Stimulated activated naive B cell treated with anti-CD40 and anti-IgM and Interleukin-4, amounts not matched to agents 10 μg/mL and 1 μg/mL and 100 μg/mL, for 72 hours (primary cell): ENCODE measurements around the gene REXO2.

Experiments used
- ATAC-seq, 2 donors: fragments of 150-1000 bp; cut with Tn5 transposase; replicated peaks; 2 replicates each; pipeline ENCODE4 v1.10.0; 2021; ENCODE audit warnings: moderate library complexity in 1 of 2
- DNase-seq: peaks from one replicate; pipeline ENCODE4 v3.0.0; 2021
- H3K27ac Mint-ChIP-seq: one replicate; pipeline ENCODE4 v1.8.0; 2022; ENCODE audit warnings: mild to moderate bottlenecking, mixed read lengths
- H3K27me3 Mint-ChIP-seq, 2 donors: one replicate each; pipeline ENCODE4 v1.8.0; 2022; ENCODE audit warnings: mixed read lengths in 2 of 2
- H3K36me3 Mint-ChIP-seq, 2 donors: one replicate each; pipeline ENCODE4 v1.8.0; 2022; ENCODE audit warnings: mixed read lengths in 2 of 2, mild to moderate bottlenecking in 1 of 2
- H3K4me1 Mint-ChIP-seq, 2 donors: one replicate each; pipeline ENCODE4 v1.8.0; 2022; ENCODE audit warnings: mixed read lengths in 2 of 2, mild to moderate bottlenecking in 1 of 2
- H3K4me3 Mint-ChIP-seq, 2 donors: one replicate each; pipeline ENCODE4 v1.8.0; 2022; ENCODE audit warnings: mild to moderate bottlenecking in 2 of 2, mixed read lengths in 2 of 2, moderate library complexity in 1 of 2
- H3K9me3 Mint-ChIP-seq, 2 donors: one replicate each; pipeline ENCODE4 v1.8.0; 2022; ENCODE audit warnings: mixed read lengths in 2 of 2, mild to moderate bottlenecking in 1 of 2

Gene REXO2

DNA sequence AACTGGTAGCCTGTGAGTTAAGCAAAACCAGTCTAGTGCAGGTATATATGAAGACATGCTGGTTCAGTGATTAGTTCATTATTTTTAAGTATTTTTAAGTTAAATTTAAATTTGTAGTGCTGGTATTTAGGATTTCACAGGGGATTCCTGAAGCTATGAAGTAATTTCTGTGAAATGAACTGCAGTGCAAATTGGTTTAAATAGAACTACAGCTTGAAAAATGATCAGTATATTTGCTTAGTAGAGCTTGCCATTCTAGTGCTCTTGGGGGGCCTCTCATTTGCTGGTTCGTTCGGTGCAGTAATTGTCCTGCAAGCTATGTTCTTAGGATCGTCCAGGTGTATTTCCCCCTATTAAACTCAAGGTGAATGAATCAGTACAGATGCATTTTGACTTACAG is 13.1 kb downstream of the REXO2 start:
- Mint-ChIP-seq H3K9me3 (no peaks in the 10 kb centered on the region), H3K4me1 (no peaks in the 10 kb centered on the region), H3K4me3 (no peak overlapping the region), H3K36me3 (peaks cover 19 to 22% of the 10 kb centered on the region in 2 donors), H3K27ac (no peak overlapping the region), H3K27me3 (no peaks in the 10 kb centered on the region)
- DNase-seq: no peak
- ATAC-seq: no peak

DNA sequence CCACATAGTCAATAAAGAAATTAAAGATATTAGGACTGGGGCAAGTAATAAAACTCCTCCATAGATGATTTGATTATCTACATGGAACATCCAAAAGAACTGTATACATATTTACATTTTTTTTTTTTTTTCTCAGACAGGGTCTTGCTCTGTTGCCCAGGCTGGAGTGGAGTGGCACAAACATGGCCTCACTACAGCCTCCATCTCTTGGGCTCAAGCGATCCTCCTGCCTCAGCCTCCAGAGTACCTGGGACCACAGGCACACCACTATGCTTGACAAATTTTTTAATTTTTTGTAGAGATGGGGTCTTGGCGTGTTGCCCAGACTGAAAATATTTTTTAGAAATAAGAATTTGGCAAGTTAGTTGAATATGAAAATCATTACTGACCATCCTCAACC is 24.7 kb downstream of the REXO2 start:
- no peak overlapping the region for H3K4me3 Mint-ChIP-seq
- H3K4me1 Mint-ChIP-seq: no peaks in the 10 kb centered on the region
- ATAC-seq (no peak), DNase-seq (no peak)
- H3K36me3 Mint-ChIP-seq: peaks cover 10 to 22% of the 10 kb centered on the region in 2 donors
- peaks cover 0 to 2% of the 10 kb centered on the region in 2 donors for H3K9me3 Mint-ChIP-seq
- no peak overlapping the region for H3K27ac Mint-ChIP-seq
- H3K27me3 Mint-ChIP-seq: no peaks in the 10 kb centered on the region

GRCh38 chr11:114466742-114467141 is 27.5 kb downstream of the REXO2 start:
- peaks cover 4 to 14% of the 10 kb centered on the region in 2 donors for H3K36me3 Mint-ChIP-seq
- no peaks in the 10 kb centered on the region for H3K4me1 Mint-ChIP-seq
- H3K27me3 Mint-ChIP-seq: no peaks in the 10 kb centered on the region
- DNase-seq: no peak
- no peak overlapping the region for H3K4me3 Mint-ChIP-seq
- H3K27ac Mint-ChIP-seq: no peak overlapping the region
- peaks cover 0 to 2% of the 10 kb centered on the region in 2 donors for H3K9me3 Mint-ChIP-seq
- ATAC-seq: no peak

- ATAC-seq (no peak), DNase-seq (no peak)
- Mint-ChIP-seq H3K36me3 (peaks cover 0 to 8% of the 10 kb centered on the region in 2 donors), H3K27ac (no peak overlapping the region), H3K4me3 (no peak overlapping the region), H3K4me1 (no peaks in the 10 kb centered on the region), H3K9me3 (no peaks in the 10 kb centered on the region), H3K27me3 (peaks cover 6 to 23% of the 10 kb centered on the region in 2 donors)
Measured at GRCh38 chr11:114472661-114473060, 33.4 kb downstream of the REXO2 start.

GRCh38 chr11:114478001-114478410 is 38.7 kb downstream of the REXO2 start:
- Mint-ChIP-seq H3K27me3 (peaks cover 6 to 23% of the 10 kb centered on the region in 2 donors), H3K27ac (no peak overlapping the region), H3K4me1 (peaks cover 8 to 10% of the 10 kb centered on the region in 2 donors), H3K9me3 (peaks cover 0 to 11% of the 10 kb centered on the region in 2 donors), H3K36me3 (peaks cover 0 to 9% of the 10 kb centered on the region in 2 donors), H3K4me3 (no peak overlapping the region)
- no peak for DNase-seq
- ATAC-seq: no peak

DNA sequence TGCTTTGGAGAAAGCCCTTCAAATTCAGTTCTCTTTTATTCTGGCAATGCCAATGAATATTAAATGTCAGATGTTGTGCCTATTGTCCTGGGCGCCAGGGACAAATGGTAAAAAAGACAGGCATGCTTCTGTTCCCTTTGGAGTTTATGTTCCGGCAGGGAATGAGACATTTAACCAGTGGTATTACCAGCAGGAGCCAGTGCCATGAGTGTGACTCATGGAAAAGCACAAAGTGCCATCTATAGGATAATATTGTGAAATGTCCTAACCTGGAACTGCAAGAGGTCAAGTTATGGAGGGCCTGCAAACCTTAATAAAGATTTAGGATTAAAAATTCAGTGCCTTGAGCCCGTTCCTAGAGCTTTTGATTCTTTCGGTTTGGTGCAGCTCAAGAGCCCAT is 39.5 kb downstream of the REXO2 start:
- Mint-ChIP-seq H3K27me3 (peaks cover 6 to 20% of the 10 kb centered on the region in 2 donors), H3K9me3 (peaks cover 0 to 11% of the 10 kb centered on the region in 2 donors), H3K27ac (no peak overlapping the region), H3K4me1 (peaks cover 8 to 10% of the 10 kb centered on the region in 2 donors), H3K4me3 (no peak overlapping the region), H3K36me3 (peaks cover 0 to 9% of the 10 kb centered on the region in 2 donors)
- ATAC-seq (no peak), DNase-seq (no peak)

DNA sequence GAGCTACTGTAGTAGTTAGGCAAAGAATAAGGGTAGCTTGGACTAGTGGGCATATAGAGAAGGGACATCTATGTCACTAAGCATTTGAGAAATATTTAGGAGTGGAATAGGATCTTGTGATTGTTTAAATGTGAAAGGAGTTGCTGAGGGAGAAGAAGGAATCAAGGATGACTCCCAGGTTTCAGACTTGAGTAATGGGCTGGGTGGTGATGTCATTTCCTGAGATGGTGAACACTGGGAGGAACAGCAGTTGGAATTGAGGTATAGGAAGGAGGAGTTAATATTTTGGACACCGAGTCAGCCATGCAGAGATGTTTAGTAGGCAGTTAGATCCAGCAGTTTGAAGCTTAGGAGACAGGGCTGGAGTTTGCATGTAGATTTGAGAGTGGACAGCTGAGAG is 40.1 kb downstream of the REXO2 start:
- peaks cover 8 to 10% of the 10 kb centered on the region in 2 donors for H3K4me1 Mint-ChIP-seq
- no peak for ATAC-seq
- H3K4me3 Mint-ChIP-seq: no peak overlapping the region
- peaks cover 0 to 15% of the 10 kb centered on the region in 2 donors for H3K27me3 Mint-ChIP-seq
- H3K27ac Mint-ChIP-seq: no peak overlapping the region
- DNase-seq: no peak
- H3K9me3 Mint-ChIP-seq: peaks cover 0 to 11% of the 10 kb centered on the region in 2 donors
- peaks cover 0 to 9% of the 10 kb centered on the region in 2 donors for H3K36me3 Mint-ChIP-seq

- ATAC-seq: no peak
- DNase-seq: no peak
Measured at GRCh38 chr11:114482114-114482513, 42.8 kb downstream of the REXO2 start.

GRCh38 chr11:114483929-114484328 is 44.7 kb downstream of the REXO2 start:
- peaks cover 0 to 4% of the 10 kb centered on the region in 2 donors for H3K27me3 Mint-ChIP-seq
- no peak for ATAC-seq
- peaks cover 8 to 10% of the 10 kb centered on the region in 2 donors for H3K4me1 Mint-ChIP-seq
- peaks cover 1 to 11% of the 10 kb centered on the region in 2 donors for H3K9me3 Mint-ChIP-seq
- peak overlapping the region; percentile 21 for H3K27ac Mint-ChIP-seq
- peaks cover 0 to 5% of the 10 kb centered on the region in 2 donors for H3K36me3 Mint-ChIP-seq
- DNase-seq: no peak
- no peak overlapping the region for H3K4me3 Mint-ChIP-seq

More at GRCh38 chr11:114482114-114482513, 42.8 kb downstream of the REXO2 start:
- peaks cover 1 to 11% of the 10 kb centered on the region in 2 donors for H3K9me3 Mint-ChIP-seq
- H3K27ac Mint-ChIP-seq: no peak overlapping the region
- H3K36me3 Mint-ChIP-seq: peaks cover 0 to 5% of the 10 kb centered on the region in 2 donors
- no peak overlapping the region for H3K4me3 Mint-ChIP-seq
- H3K27me3 Mint-ChIP-seq: peaks cover 0 to under 1% of the 10 kb centered on the region in 2 donors
- peaks cover 8 to 10% of the 10 kb centered on the region in 2 donors for H3K4me1 Mint-ChIP-seq

DNA sequence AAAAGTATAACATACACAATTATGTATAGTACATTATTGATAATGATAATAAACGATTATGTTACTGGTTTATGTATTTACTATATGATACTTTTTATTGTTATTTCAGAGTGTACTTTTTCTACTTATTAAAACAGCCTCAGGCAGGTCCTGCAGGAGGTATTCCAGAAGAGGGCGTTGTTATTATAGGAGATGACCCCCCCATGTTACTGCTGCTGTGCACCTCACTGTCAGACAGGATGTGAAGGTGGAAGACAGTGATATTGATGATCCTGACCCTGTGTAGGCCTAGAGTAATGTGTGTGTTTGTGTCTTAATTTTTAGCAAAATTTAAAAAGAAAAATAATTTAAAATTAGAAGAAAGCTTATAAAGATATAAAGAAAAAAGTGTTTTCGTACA is 57.6 kb downstream of the REXO2 start:
- Mint-ChIP-seq H3K27ac (no peak overlapping the region), H3K4me1 (no peaks in the 10 kb centered on the region), H3K4me3 (no peak overlapping the region), H3K9me3 (peaks cover 4 to 5% of the 10 kb centered on the region in 2 donors), H3K36me3 (no peaks in the 10 kb centered on the region), H3K27me3 (peaks cover 0 to 5% of the 10 kb centered on the region in 2 donors)
- ATAC-seq: no peak
- DNase-seq: no peak

- no peaks in the 10 kb centered on the region for H3K36me3 Mint-ChIP-seq
- peaks cover 0 to under 1% of the 10 kb centered on the region in 2 donors for H3K9me3 Mint-ChIP-seq
- no peak for DNase-seq
Measured at GRCh38 chr11:114499756-114500155, 60.5 kb downstream of the REXO2 start.

More at GRCh38 chr11:114499756-114500155, 60.5 kb downstream of the REXO2 start:
- no peak for ATAC-seq
- Mint-ChIP-seq H3K27ac (no peak overlapping the region), H3K27me3 (peaks cover 10 to 23% of the 10 kb centered on the region in 2 donors), H3K4me3 (no peak overlapping the region), H3K4me1 (no peaks in the 10 kb centered on the region)
